Endothelial cell of umbilical vein (primary cell): Measurements from ENCODE around the gene GPATCH2L. TPM values are rescaled to one million over a fixed set of nuclear protein-coding genes. Genes with fewer than 3 reads are reported as not detected.

Experiments used
- BruUV-seq: library from RNA; stranded (reverse); fragments of 400-500 nt; replicated peaks from 2 replicates; lab custom pipeline; 2021; lab: Mats Ljungman, UMichigan
- CTCF ChIA-PET: fragments of 300-600, 350-600 bp; sonication (Branson Sonifier 250); formaldehyde crosslinking; loops from one replicate; lab custom pipeline; 2021; ENCODE audit warnings: antibody characterized with exemption, inconsistent platforms; lab: Charles Lee
- POLR2A ChIA-PET: fragments of 300-600, 350-600 bp; sonication (Branson Sonifier 250); formaldehyde crosslinking; loops from one replicate; lab custom pipeline; 2021; ENCODE audit warnings: antibody characterized with exemption, inconsistent platforms; lab: Charles Lee
- DNase-seq: peaks from one replicate; pipeline ENCODE4 v3.0.0-alpha.2; 2011; ENCODE audit warnings: low read depth, low spot score
- FAIRE-seq: peaks from 2 replicates; lab custom pipeline; 2011; peaks lifted over from hg19 to GRCh38; lab: Jason Lieb, UNC
- H2AFZ ChIP-seq: 2 replicates; pipeline ENCODE4 v1.6.0; 2012; ENCODE audit warnings: low read depth, low read length, control low read depth, inconsistent platforms
- H3K27ac ChIP-seq: 2 replicates; pipeline ENCODE4 v1.5.1; 2011; ENCODE audit warnings: low read depth, mild to moderate bottlenecking, control low read depth, low read length, moderate library complexity; ENCODE audit not compliant: insufficient read depth
- H3K27me3 ChIP-seq, 2 experiments: 2 replicates each; pipeline versions ENCODE4 v1.6.0 to v1.6.1; 2011; ENCODE audit warnings: low read length in 2 of 2, mixed read lengths in 1 of 2; ENCODE audit not compliant: control insufficient read depth in 2 of 2, insufficient read depth in 2 of 2
- H3K36me3 ChIP-seq, 2 experiments: 2 replicates in 1 of 2; 3 replicates in 1 of 2; pipeline ENCODE4 v1.5.1; 2011; ENCODE audit warnings: low read length in 2 of 2, mild to moderate bottlenecking in 1 of 2, moderate library complexity in 1 of 2; ENCODE audit not compliant: control insufficient read depth in 2 of 2, insufficient read depth in 2 of 2; ENCODE audit errors: extremely low read depth in 1 of 2
- H3K4me1 ChIP-seq: 3 replicates; pipeline ENCODE4 v1.5.1; 2011; ENCODE audit warnings: mild to moderate bottlenecking, low read length; ENCODE audit not compliant: control insufficient read depth, insufficient read depth; ENCODE audit errors: extremely low read depth
- H3K4me2 ChIP-seq: 2 replicates; pipeline ENCODE4 v1.6.1; 2011; ENCODE audit warnings: low read length, control low read depth, mixed read lengths; ENCODE audit not compliant: insufficient read depth
- H3K4me3 ChIP-seq, 3 experiments: fragments of 200-600 bp in 1 of 3; sonication (generic), shearing (Covaris generic) in 1 of 3; replicated peaks in 1 of 3; 2 replicates each; pipeline ENCODE4 v1.5.1; 2011 to 2016; ENCODE audit warnings: control low read depth in 3 of 3, low read length in 3 of 3, mild to moderate bottlenecking in 2 of 3, inconsistent platforms in 1 of 3, low read depth in 1 of 3, moderate library complexity in 1 of 3; ENCODE audit not compliant: insufficient read depth in 1 of 3
- H3K79me2 ChIP-seq: 2 replicates; pipeline ENCODE4 v1.6.0; 2012; ENCODE audit warnings: low read length, inconsistent platforms; ENCODE audit not compliant: control insufficient read depth, insufficient read depth
- H3K9ac ChIP-seq: replicated peaks from 2 replicates; pipeline ENCODE3; 2011; ENCODE audit warnings: low read length, control low read depth; ENCODE audit not compliant: insufficient read depth; ENCODE audit errors: extremely low read depth
- H3K9me1 ChIP-seq: replicated peaks from 3 replicates; pipeline ENCODE4 v1.6.0; 2011; ENCODE audit warnings: mild to moderate bottlenecking, low read length; ENCODE audit not compliant: control insufficient read depth, insufficient read depth; ENCODE audit errors: extremely low read depth
- H3K9me3 ChIP-seq: replicated peaks from 2 replicates; pipeline ENCODE4 v1.5.1; 2012; ENCODE audit warnings: low read length, inconsistent platforms; ENCODE audit not compliant: control insufficient read depth, insufficient read depth
- H4K20me1 ChIP-seq: replicated peaks from 2 replicates; pipeline ENCODE3; 2011; ENCODE audit warnings: mild to moderate bottlenecking, low read length; ENCODE audit not compliant: control insufficient read depth, insufficient read depth; ENCODE audit errors: extremely low read depth
- EZH2 ChIP-seq: IDR thresholded peaks from 2 replicates; pipeline ENCODE4 v1.6.1; 2012; ENCODE audit warnings: borderline replicate concordance, low read depth, mild to moderate bottlenecking, moderate library complexity, low read length, inconsistent platforms; ENCODE audit not compliant: severe bottlenecking
- MYC ChIP-seq: IDR thresholded peaks from one replicate; pipeline ENCODE4 v1.6.1; 2011; ENCODE audit warnings: mild to moderate bottlenecking, low read depth, low read length
- POLR2AphosphoS5 ChIP-seq: IDR thresholded peaks from 2 replicates; pipeline ENCODE4 v1.6.1; 2012; ENCODE audit warnings: low read depth, mild to moderate bottlenecking, control low read depth, low read length, moderate library complexity; ENCODE audit not compliant: insufficient read depth
- dilution Hi-C: fragments of 300-500 bp; cut with MboI; formaldehyde crosslinking; loops from one replicate; pipeline ENCODE4 v1.15.0; 2019; ENCODE audit warnings: low sequenced_read_pairs; ENCODE audit not compliant: extremely low pct_ligation_motif_present
- intact Hi-C: fragments of 100-400 bp; cut with micrococcal nuclease; formaldehyde crosslinking; loops from one replicate; pipeline ENCODE4 v1.10.0; 2022
- polyA plus RNA-seq, 4 experiments: library from polyadenylated mRNA; depleted of rRNA in 3 of 4; stranded (reverse) in 3 of 4; unstranded in 1 of 4; fragments of >200 nt; gene quantifications; 2 replicates each; pipeline versions ENCODE4 v1.2.1 to v1.2.3, GENCODE V29; 2011 to 2012; ENCODE audit warnings: missing spikeins in 1 of 4
- total RNA-seq: library from RNA; stranded (reverse); gene quantifications from 2 replicates; pipeline ENCODE4 v1.2.3, GENCODE V29; 2021

The GPATCH2L gene
- total and polyA plus RNA-seq, 2 donors (not counting 3 experiments of a cell fraction or from before 2014, with no cell fraction given), result 23.3 to 40.0 TPM

DNA sequence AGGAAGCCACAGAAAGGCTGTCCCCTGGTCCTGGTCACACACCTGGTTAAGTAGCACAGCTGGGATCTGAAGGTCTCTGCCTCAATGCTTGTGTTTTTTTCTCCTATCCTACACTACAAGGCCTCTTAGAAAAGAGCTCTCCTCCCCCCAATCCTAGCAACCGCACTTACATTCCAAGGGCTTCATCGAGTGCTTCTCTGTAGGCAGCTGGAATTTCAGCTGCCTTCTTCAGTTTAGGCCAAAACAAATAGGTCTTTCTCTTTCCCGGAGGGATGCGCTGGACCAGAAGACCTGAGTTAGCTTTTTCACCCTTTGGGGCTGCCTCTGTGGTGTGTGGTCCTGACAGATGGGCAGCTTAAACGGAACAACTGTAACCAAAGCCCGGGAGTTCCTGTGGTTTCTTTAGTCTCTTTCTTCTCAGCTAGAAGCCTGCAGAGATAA, 109.7 kb downstream of the GPATCH2L start:
- POLR2A ChIA-PET, result no interaction called here
- intact Hi-C loops, result no loop called here
- H4K20me1 ChIP-seq, result no peaks in the 10 kb centered on the region
- dilution Hi-C loops, result no loop called here
- CTCF ChIA-PET, result interaction anchor here (1.2 kb wide), 1 partner anchor 9 kb away, joined by 3 read pairs; no protein-coding TSS in a partner anchor
- DNase-seq (no peak), FAIRE-seq (no peak)
- H3K9me3 ChIP-seq, result no peaks in the 10 kb centered on the region
- no peak overlapping the region for H2AFZ ChIP-seq
- BruUV-seq, result no TSS peak
- H3K36me3 ChIP-seq, result no peaks in the 10 kb centered on the region
- H3K27ac ChIP-seq, result no peak overlapping the region
- H3K4me1 ChIP-seq, result no peaks in the 10 kb centered on the region
- H3K9ac ChIP-seq, result no peak overlapping the region
- H3K9me1 ChIP-seq, result no peaks in the 10 kb centered on the region
- H3K4me2 ChIP-seq, result no peak overlapping the region
- peaks cover 0 to 3% of the 10 kb centered on the region in 2 experiments for H3K27me3 ChIP-seq
- TF ChIP-seq MYC, result no peak
- no peak for TF ChIP-seq POLR2AphosphoS5
- no peak overlapping the region for H3K4me3 ChIP-seq
- H3K79me2 ChIP-seq, result no peaks in the 10 kb centered on the region

DNA sequence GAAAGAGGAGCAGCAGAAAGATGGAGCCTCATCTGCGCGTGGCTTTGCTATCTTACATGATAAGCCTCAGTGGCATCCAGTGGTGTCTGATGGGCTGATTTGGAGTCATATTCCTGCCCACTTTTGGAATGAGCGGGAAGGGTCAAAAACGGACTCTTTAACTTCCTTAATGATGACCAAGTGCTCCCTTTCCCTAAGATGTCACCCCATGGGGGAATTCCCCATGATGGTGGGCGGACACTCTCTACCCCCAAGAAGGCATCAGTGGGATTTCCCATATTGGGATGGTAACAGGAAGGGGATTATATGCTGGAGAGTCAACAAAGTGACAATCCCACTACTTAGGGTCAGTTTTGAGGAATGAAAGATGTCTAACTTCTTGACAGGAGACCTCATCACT, 110.9 kb downstream of the GPATCH2L start:
- ChIA-PET POLR2A (no interaction called here), CTCF (no interaction called here)
- no peak overlapping the region for H2AFZ ChIP-seq
- H3K9me3 ChIP-seq, result no peaks in the 10 kb centered on the region
- H3K4me2 ChIP-seq, result no peak overlapping the region
- no peaks in the 10 kb centered on the region for H3K79me2 ChIP-seq
- no peaks in the 10 kb centered on the region for H4K20me1 ChIP-seq
- no peak overlapping the region for H3K27ac ChIP-seq
- dilution Hi-C loops (no loop called here), intact Hi-C loops (no loop called here)
- H3K9me1 ChIP-seq, result no peaks in the 10 kb centered on the region
- no peaks in the 10 kb centered on the region for H3K4me1 ChIP-seq
- no peak for TF ChIP-seq EZH2
- peaks cover 0 to 3% of the 10 kb centered on the region in 2 experiments for H3K27me3 ChIP-seq
- DNase-seq (no peak), FAIRE-seq (no peak)
- no peak overlapping the region for H3K4me3 ChIP-seq
- H3K9ac ChIP-seq, result no peak overlapping the region
- H3K36me3 ChIP-seq, result no peaks in the 10 kb centered on the region
- no TSS peak for BruUV-seq

Other genes starting within 250 kb of the GPATCH2L start
- gene TGFB3, start 169.9 kb upstream of the GPATCH2L start, total RNA-seq, result 5.4 and 6.0 TPM in 2 replicates
- 5.3 and 6.9 TPM in 2 replicates for gene TGFB3, start 169.9 kb upstream of the GPATCH2L start, polyA plus RNA-seq
- 22.3 and 26.2 TPM in 2 replicates for gene IFT43, start 166.2 kb upstream of the GPATCH2L start, total RNA-seq
- 36.9 and 39.0 TPM in 2 replicates for gene IFT43, start 166.2 kb upstream of the GPATCH2L start, polyA plus RNA-seq
- not detected in 2 replicates for gene ESRRB, start 224.2 kb downstream of the GPATCH2L start, total RNA-seq
- gene ESRRB, start 224.2 kb downstream of the GPATCH2L start, polyA plus RNA-seq, result not detected in 2 replicates